Mucosa of descending colon (tissue), 3 donors: Measurements from ENCODE around the gene SULF2. TPM values are rescaled to one million over a fixed set of nuclear protein-coding genes. Genes with fewer than 3 reads are reported as not detected.

Experiments used
- ATAC-seq: fragments of 200-7000 bp; cut with Tn5 transposase; one replicate; pipeline ENCODE4 v1.9.1; 2020; ENCODE audit warnings: mild to moderate bottlenecking, moderate library complexity
- DNase-seq, 3 donors: peaks; one replicate each; pipeline ENCODE4 v3.0.0-alpha.2; 2020
- H3K36me3 ChIP-seq: fragments of 200-600 bp; one replicate; pipeline ENCODE4 v1.8.0; 2021; ENCODE audit warnings: low read depth, mild to moderate bottlenecking
- H3K4me1 ChIP-seq: fragments of 200-600 bp; one replicate; pipeline ENCODE4 v1.8.0; 2021; ENCODE audit warnings: low read depth, mild to moderate bottlenecking
- H3K4me3 ChIP-seq: fragments of 200-600 bp; one replicate; pipeline ENCODE4 v1.8.0; 2021; ENCODE audit warnings: mild to moderate bottlenecking
- H3K9me3 ChIP-seq: fragments of 200-600 bp; one replicate; pipeline ENCODE4 v1.8.0; 2021; ENCODE audit warnings: mild to moderate bottlenecking
- CTCF ChIP-seq: fragments of 200-600 bp; IDR thresholded peaks from one replicate; pipeline ENCODE4 v1.8.0; 2022; ENCODE audit warnings: antibody characterized with exemption, mild to moderate bottlenecking
- intact Hi-C, 2 donors: fragments of 100-400 bp; cut with DNase I in 1 of 2; cut with micrococcal nuclease in 1 of 2; formaldehyde crosslinking; loops; one replicate each; pipeline versions ENCODE4 v1.11.0 to v1.11.1; 2022; cut with DNase I, micrococcal nuclease
- total RNA-seq, 3 donors: library from RNA; stranded (reverse); fragmentation: NEBNext Ultra II Directional in 2 of 3; extraction: Animal tissue kit (Norgen Biotek cat#: 25700) in 2 of 3; gene quantifications; one replicate each; pipeline versions ENCODE4 v1.2.1 to v1.2.4, GENCODE V29; 2021 to 2023
- donor health status: DM: no; HTN: no; CAD: no; lungs with moderate emphysema.
- donor health status: DM: no; HTN: no; CAD: no.
- donor health status: DM: no; HTN: yes; CAD: no.

The SULF2 gene
- total RNA-seq, 3 donors from 2014 or later = 102 to 181 (median 144) TPM

- intact Hi-C loops = no loop called here
- TF ChIP-seq CTCF = no peak
- ATAC-seq = no peak
These were observed 33.8 kb upstream of the SULF2 start for GRCh38 chr20:47818996-47819609.

DNA sequence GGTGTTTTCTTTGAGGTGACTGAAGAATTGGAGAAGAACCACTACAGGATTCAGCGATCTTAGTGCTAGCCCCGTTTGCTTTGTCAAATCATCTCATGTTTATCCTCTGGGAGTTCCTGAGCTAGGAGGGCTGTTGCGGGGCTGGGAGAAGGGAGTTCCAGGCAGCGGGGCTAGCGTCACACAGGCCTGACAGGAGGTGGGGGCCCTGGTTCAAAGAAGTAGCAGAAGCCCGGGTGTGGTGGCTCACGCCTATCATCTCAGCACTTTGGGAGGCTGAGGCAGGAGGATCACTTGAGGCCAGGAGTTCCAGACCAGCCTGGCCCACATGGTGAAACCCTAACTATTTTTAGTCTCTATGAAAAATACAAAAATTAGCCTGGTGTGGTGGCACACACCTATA lies 33.2 kb upstream of the SULF2 start:
- no peak for DNase-seq
- TF ChIP-seq CTCF = no peak
- no peak for ATAC-seq
- no peaks in the 10 kb centered on the region for H3K4me1 ChIP-seq
- H3K9me3 ChIP-seq = no peaks in the 10 kb centered on the region
- H3K36me3 ChIP-seq = no peaks in the 10 kb centered on the region
- H3K4me3 ChIP-seq = no peak overlapping the region
- intact Hi-C loops = no loop called here

More at GRCh38 chr20:47818996-47819609, 33.8 kb upstream of the SULF2 start:
- no peak overlapping the region for H3K4me3 ChIP-seq
- H3K4me1 ChIP-seq = no peaks in the 10 kb centered on the region
- no peaks in the 10 kb centered on the region for H3K9me3 ChIP-seq
- DNase-seq = no peak
- H3K36me3 ChIP-seq = no peaks in the 10 kb centered on the region

DNA sequence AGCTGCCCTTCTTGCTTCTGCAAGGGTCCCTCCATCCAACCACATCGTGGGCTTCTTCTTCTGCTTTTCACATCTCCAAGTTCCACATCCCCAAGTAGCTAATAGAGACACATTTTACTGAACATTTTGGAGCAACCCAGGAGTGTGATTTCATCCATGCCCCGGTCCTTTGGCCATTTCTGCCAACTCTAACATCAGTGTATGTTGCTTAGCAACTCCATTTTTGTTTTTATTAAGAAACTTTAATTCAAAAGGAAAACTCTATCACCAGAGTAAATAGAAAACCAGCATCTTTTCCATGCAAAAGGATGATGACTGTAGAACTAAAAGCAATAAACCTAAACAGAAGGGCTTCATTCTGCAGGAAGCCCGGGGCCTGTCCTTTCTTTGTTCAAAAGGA lies 32.7 kb upstream of the SULF2 start:
- Histone ChIP-seq H3K36me3 (no peaks in the 10 kb centered on the region), H3K4me1 (no peaks in the 10 kb centered on the region), H3K4me3 (no peak overlapping the region), H3K9me3 (no peaks in the 10 kb centered on the region)
- intact Hi-C loops = no loop called here
- DNase-seq = no peak
- TF ChIP-seq CTCF = no peak
- ATAC-seq = no peak

GRCh38 chr20:47817573-47817972 lies 32.3 kb upstream of the SULF2 start:
- ATAC-seq = no peak
- DNase-seq = no peak
- no peak overlapping the region for H3K4me3 ChIP-seq
- no peak for TF ChIP-seq CTCF
- H3K36me3 ChIP-seq = no peaks in the 10 kb centered on the region
- intact Hi-C loops = no loop called here
- H3K9me3 ChIP-seq = no peaks in the 10 kb centered on the region
- H3K4me1 ChIP-seq = no peaks in the 10 kb centered on the region

DNA sequence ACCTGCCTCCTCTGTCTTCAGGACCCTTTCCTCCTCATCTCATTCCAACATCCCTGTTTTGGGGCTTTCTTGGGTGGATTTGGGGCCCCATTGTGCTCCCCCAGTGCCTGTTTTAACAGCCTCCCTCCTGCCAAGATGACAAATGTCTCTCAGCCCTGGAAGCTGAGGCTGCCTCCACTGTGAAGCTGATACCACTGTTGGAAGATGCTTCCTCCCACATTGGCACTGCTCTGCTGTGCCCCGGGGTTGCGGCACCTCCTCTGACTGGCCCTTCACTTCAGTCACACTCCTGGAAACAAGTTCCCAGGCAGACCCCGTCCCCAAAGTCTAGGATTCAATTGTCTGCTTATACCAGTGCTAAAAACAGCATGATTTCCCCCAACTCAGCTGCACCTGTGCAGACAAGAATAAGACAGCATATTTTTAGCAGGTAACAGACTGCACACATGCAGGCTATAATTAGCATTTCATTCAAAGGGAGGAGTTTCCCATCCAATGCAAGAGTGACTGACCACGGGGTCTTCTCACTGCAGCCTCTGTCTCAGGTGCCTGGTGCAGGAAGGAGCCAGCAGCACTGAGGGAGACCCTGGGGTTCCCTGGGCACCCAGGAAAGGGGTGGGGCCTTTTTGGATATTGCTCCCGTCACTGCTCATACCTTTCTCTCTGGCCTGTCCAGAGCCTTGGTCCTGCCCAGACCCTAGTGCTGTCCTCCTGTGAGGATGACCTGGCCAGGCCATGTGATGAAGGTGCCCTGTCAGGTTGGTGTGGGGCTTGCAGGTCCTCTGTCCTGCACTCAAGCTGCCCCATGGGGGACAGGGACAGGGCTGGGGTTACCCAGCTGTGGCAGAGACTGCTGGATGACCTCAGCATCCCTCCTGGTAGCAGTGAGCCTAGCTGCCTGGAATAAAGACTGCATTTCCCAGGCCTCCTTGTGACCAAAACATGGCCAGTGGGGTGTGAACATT lies 31.5 kb upstream of the SULF2 start:
- Histone ChIP-seq H3K9me3 (no peaks in the 10 kb centered on the region), H3K4me1 (no peaks in the 10 kb centered on the region), H3K4me3 (no peak overlapping the region), H3K36me3 (no peaks in the 10 kb centered on the region)
- ATAC-seq (no peak), DNase-seq (no peak)
- TF ChIP-seq CTCF = no peak
- intact Hi-C loops = no loop called here
